Mesothelial cell of epicardium (in vitro differentiated cells): ENCODE measurements around the gene RMI2. TPM values are rescaled to one million over a fixed set of nuclear protein-coding genes. Genes with fewer than 3 reads are reported as not detected.
A peak's percentile ranks its signal among the peaks of the same experiment; 100 is the strongest.
"Not testable (repeated sequence)": the region's sequence is repeated elsewhere in the genome, so short reads cannot be mapped to it uniquely, and the experiment has no call there.

Experiments used
- DNase-seq, 2 experiments: peaks; one replicate each; pipeline ENCODE4 v3.0.0; 2021; ENCODE audit warnings: low spot score in 2 of 2; ENCODE audit not compliant: unreplicated experiment in 2 of 2
- H3K27ac Mint-ChIP-seq: 2 replicates; pipeline ENCODE4 v1.8.0; 2021; ENCODE audit warnings: mixed read lengths
- H3K27me3 Mint-ChIP-seq: 2 replicates; pipeline ENCODE4 v1.8.0; 2021; ENCODE audit warnings: low read depth, mixed read lengths
- H3K36me3 Mint-ChIP-seq: 2 replicates; pipeline ENCODE4 v1.8.0; 2021; ENCODE audit warnings: mixed read lengths
- H3K4me1 Mint-ChIP-seq: 2 replicates; pipeline ENCODE4 v1.8.0; 2021; ENCODE audit warnings: mixed read lengths
- H3K4me3 Mint-ChIP-seq: 2 replicates; pipeline ENCODE4 v1.8.0; 2021; ENCODE audit warnings: mild to moderate bottlenecking, moderate library complexity, mixed read lengths
- H3K9me3 Mint-ChIP-seq: 2 replicates; pipeline ENCODE4 v1.8.0; 2021; ENCODE audit warnings: mixed read lengths
- CTCF ChIP-seq: fragments of 200-600 bp; sonication (generic); IDR thresholded peaks from one replicate; pipeline ENCODE4 v1.5.0; 2021; ENCODE audit warnings: antibody characterized with exemption; ENCODE audit not compliant: unreplicated experiment
- total RNA-seq: library from RNA; stranded (reverse); gene quantifications from 3 replicates; pipeline ENCODE4 v1.2.1, GENCODE V29; 2021

Gene RMI2
- total RNA-seq, 1 donor from 2014 or later, result 22.4 TPM

GRCh38 chr16:11361701-11362451, 16.6 kb downstream of the RMI2 start:
- Mint-ChIP-seq H3K9me3 (no peaks in the 10 kb centered on the region), H3K36me3 (no peaks in the 10 kb centered on the region), H3K27me3 (no peaks in the 10 kb centered on the region), H3K4me1 (peaks cover 61% of the 10 kb centered on the region), H3K4me3 (no peak overlapping the region), H3K27ac (no peak overlapping the region)
- TF ChIP-seq CTCF, result no peak
- DNase-seq, result no peak

GRCh38 chr16:11363927-11364258, 18.6 kb downstream of the RMI2 start:
- no peak for DNase-seq
- Mint-ChIP-seq H3K9me3 (no peaks in the 10 kb centered on the region), H3K27ac (peak overlapping the region; percentile 92), H3K36me3 (no peaks in the 10 kb centered on the region), H3K4me3 (no peak overlapping the region), H3K4me1 (peaks cover 47% of the 10 kb centered on the region), H3K27me3 (no peaks in the 10 kb centered on the region)
- no peak for TF ChIP-seq CTCF

GRCh38 chr16:11367483-11367906, 22.2 kb downstream of the RMI2 start:
- H3K27me3 Mint-ChIP-seq, result no peaks in the 10 kb centered on the region
- H3K4me1 Mint-ChIP-seq, result peaks cover 24% of the 10 kb centered on the region
- no peak for TF ChIP-seq CTCF
- H3K36me3 Mint-ChIP-seq, result no peaks in the 10 kb centered on the region
- no peak for DNase-seq
- H3K9me3 Mint-ChIP-seq, result no peaks in the 10 kb centered on the region
- no peak overlapping the region for H3K27ac Mint-ChIP-seq
- no peak overlapping the region for H3K4me3 Mint-ChIP-seq

GRCh38 chr16:11370084-11370931, 25.0 kb downstream of the RMI2 start:
- TF ChIP-seq CTCF, result no peak
- no peak overlapping the region for H3K27ac Mint-ChIP-seq
- peaks cover 13% of the 10 kb centered on the region for H3K4me1 Mint-ChIP-seq
- H3K36me3 Mint-ChIP-seq, result no peaks in the 10 kb centered on the region
- H3K4me3 Mint-ChIP-seq, result no peak overlapping the region
- no peaks in the 10 kb centered on the region for H3K27me3 Mint-ChIP-seq
- no peaks in the 10 kb centered on the region for H3K9me3 Mint-ChIP-seq
- DNase-seq, result no peak

GRCh38 chr16:11370932-11371279, 25.6 kb downstream of the RMI2 start:
- H3K4me1 Mint-ChIP-seq, result peaks cover 10% of the 10 kb centered on the region
- not testable (repeated sequence) for DNase-seq, H3K9me3 Mint-ChIP-seq, H3K4me3 Mint-ChIP-seq, H3K27ac Mint-ChIP-seq, H3K27me3 Mint-ChIP-seq, H3K36me3 Mint-ChIP-seq

GRCh38 chr16:11372073-11372828, 27.0 kb downstream of the RMI2 start:
- Mint-ChIP-seq H3K27ac (peak overlapping the region; percentile 59), H3K4me3 (no peak overlapping the region), H3K4me1 (peaks cover 10% of the 10 kb centered on the region), H3K27me3 (no peaks in the 10 kb centered on the region), H3K36me3 (peaks cover 3% of the 10 kb centered on the region), H3K9me3 (peaks cover 2% of the 10 kb centered on the region)
- DNase-seq, result no peak
- TF ChIP-seq CTCF, result no peak
